ENCODE results near the gene DENND5B. TPM values are rescaled to one million over a fixed set of nuclear protein-coding genes. Genes with fewer than 3 reads are reported as not detected.

Gene DENND5B
- total and polyA plus RNA-seq, 10 of the 15 experiments (the other 5 are each of a cell fraction or from before 2014, with no cell fraction given), result 0.39 to 32.5 (median 20.6) TPM

- DNase-seq (ENCODE audit: low read depth, low spot score) (no peak), ATAC-seq (no peak), FAIRE-seq (no peak)
- POLR2A ChIA-PET, result no interaction called here
- SMC1A ChIA-PET (ENCODE audit: uncharacterized antibody, unreplicated experiment), result no interaction called here
- peaks cover 73% of the 10 kb centered on the region for H3K79me2 ChIP-seq (ENCODE audit: control insufficient read depth, insufficient read depth, low read length)
- H3K9ac ChIP-seq (ENCODE audit: control insufficient read depth, insufficient read depth, low read length), result no peak overlapping the region
- CTCF ChIA-PET, result interaction anchor here (1.6 kb wide), 1 partner anchor 119 kb away, joined by 4 read pairs; no protein-coding TSS in a partner anchor
- H4K20me1 ChIP-seq (ENCODE audit: control insufficient read depth, insufficient read depth), result no peaks in the 10 kb centered on the region
- no peak overlapping the region for H3K4me2 ChIP-seq (ENCODE audit: control insufficient read depth, insufficient read depth)
- H3K9me3 ChIP-seq (replicated peaks; ENCODE audit: control insufficient read depth, insufficient read depth, low read length), result no peaks in the 10 kb centered on the region
- H3K27me3 ChIP-seq (replicated peaks in 1 of 2; ENCODE audit: control insufficient read depth in 2 of 2, insufficient read depth in 2 of 2, low read length in 1 of 2), result no peaks in the 10 kb centered on the region
- in situ Hi-C loops (cut with MboI) (no loop called here), intact Hi-C loops (cut with micrococcal nuclease; ENCODE audit: unreplicated experiment) (no loop called here)
- BruUV-seq (replicated peaks), result no TSS peak
- peaks cover 45% of the 10 kb centered on the region for H3K4me1 ChIP-seq (ENCODE audit: control insufficient read depth, insufficient read depth, low read length)
- H3K36me3 ChIP-seq (ENCODE audit: control insufficient read depth in 2 of 2, insufficient read depth in 2 of 2, low read length in 1 of 2), result no peaks in the 10 kb centered on the region
- no peak overlapping the region for H3K27ac ChIP-seq (ENCODE audit: control insufficient read depth, insufficient read depth)
- TF ChIP-seq SMAD1 (IDR thresholded peaks at IDR 0.05; ENCODE audit: low read depth, partially characterized antibody) (no peak), NFYA (IDR thresholded peaks at IDR 0.05; ENCODE audit: borderline replicate concordance, low read depth, low read length) (no peak), ZNF622 (IDR thresholded peaks at IDR 0.05) (no peak), NR2C1 (IDR thresholded peaks at IDR 0.05) (no peak), BMI1 (IDR thresholded peaks at IDR 0.05; ENCODE audit: borderline replicate concordance) (no peak), ZNF24 (IDR thresholded peaks at IDR 0.05) (no peak), REST (IDR thresholded peaks at IDR 0.05; ENCODE audit: low read depth, low read length) (no peak), RELA (IDR thresholded peaks at IDR 0.05; ENCODE audit: borderline replicate concordance, partially characterized antibody) (no peak), ATF7 (IDR thresholded peaks at IDR 0.05; ENCODE audit: low read depth) (no peak)
- H2AFZ ChIP-seq (ENCODE audit: control insufficient read depth, low read depth, low read length), result no peak overlapping the region
- RAD21 ChIA-PET (ENCODE audit: unreplicated experiment), result no interaction called here
- H3K4me3 ChIP-seq, result no peak overlapping the region
- 81% methylated on average over 7 of the region's 7 CpGs for WGBS (ENCODE audit: insufficient coverage, insufficient replicate concordance, low lambda C conversion rate, missing lambda C conversion rate)
Measured at GRCh38 chr12:31522607-31523006, 68.3 kb downstream of the DENND5B start.

Measured in GM12878 (cell line).